Measurements from ENCODE around the gene ANGPTL8.

Gene ANGPTL8

DNA sequence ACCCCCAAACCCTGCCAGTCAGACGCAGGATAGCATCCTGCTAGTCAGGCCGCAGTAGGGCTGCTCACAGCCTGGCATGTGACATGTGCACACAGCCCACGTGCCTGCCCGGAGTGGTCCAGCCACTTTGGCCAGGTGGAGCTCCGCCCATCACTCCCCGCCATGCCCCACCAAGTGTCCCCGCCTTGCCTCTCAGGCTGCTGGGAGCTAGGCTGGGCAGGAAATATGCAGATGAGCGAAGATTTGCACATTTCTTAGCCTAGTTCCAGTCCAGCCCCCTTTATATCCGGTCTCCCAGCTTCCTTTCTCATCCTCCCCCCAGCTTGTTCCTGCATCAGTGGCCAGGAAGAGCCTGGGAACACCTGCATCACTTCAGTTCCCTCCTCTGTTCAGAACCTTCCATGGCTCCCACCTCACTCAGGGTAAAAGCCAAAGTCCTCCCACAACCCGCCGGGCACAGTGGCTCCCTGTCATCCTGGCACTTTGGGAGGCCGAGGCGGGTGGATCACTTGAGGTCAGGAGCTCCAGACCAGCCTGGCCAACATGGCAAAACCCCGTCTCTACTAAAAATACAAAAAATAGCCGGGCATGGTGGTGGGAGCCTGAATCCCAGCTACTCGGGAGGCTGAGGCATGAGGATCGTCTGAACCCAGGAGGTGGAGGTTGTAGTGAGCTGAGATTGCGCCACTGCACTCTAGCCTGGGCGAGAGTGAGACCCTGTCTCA lies 25.2 kb downstream of the ANGPTL8 start:
- DNase-seq, result no peak

GRCh38 chr19:11265177-11265784 lies 25.9 kb downstream of the ANGPTL8 start:
- no peak for DNase-seq

- DNase-seq, result no peak
Measured at GRCh38 chr19:11265785-11266236, 26.4 kb downstream of the ANGPTL8 start.

GRCh38 chr19:11267316-11268085 lies 28.1 kb downstream of the ANGPTL8 start:
- no peak for DNase-seq

DNA sequence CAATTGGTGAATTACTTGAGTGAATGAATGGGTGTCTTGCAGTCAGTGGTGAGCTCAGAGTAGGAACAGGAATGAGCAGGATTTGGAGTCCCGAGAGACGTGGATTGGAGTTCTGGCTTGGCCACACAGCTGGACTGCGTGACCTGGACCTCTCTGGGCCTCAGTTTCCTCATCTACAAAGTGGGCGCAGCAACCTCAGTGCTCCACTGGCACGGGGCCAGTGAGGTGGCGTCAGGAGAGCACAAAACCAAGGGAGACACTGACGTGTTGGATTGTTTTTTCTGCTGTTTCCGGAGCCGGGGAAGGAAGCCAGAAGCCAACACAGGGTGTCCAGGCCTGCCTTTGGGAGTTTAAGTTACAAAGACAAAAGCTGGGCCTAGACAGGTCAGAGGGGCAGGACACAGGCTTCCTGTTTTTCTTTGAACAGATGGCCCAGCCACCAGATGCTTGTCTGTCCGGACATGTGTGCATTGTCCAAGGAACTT lies 29.4 kb downstream of the ANGPTL8 start:
- DNase-seq, result no peak

DNA sequence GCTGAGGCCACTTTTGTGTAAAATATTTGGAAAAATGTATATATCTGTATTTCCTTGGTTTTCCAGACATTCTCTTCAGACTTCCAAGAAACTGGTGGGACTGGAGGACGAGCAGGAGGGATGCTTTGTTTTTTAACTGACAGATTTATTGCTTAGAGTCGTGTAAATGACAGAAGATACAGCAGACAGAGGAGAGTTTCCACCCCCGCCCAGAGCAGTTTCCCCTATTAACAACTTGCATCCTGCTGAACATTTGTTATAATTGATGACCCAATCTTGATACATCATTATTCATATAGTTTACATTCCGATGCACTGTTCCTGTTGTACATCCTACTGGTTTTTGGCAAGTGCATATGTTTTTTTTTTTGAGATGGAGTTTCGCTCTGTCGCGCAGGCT lies 30.0 kb downstream of the ANGPTL8 start:
- DNase-seq, result no peak

DNA sequence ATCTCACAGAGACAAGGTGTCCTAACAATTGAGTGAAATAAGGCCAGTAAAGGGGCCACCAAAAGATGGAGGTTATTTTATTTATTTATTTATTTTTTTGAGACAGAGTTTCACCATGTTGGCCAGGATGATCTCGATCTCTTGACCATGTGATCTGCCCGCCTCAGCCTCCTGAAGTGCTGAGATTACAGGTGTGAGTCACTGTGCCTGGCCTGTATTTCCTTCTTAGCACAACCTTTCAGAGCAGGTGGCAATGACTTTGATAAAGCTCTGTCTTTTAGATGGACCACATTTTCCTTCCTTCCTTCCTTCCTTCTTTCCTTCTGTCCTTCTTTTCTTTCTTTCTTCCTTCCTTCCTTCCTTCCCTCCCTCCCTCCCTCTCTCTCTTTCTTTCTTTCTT lies 33.9 kb downstream of the ANGPTL8 start:
- DNase-seq, result no peak

GRCh38 chr19:11273989-11274388 lies 34.6 kb downstream of the ANGPTL8 start:
- no peak for DNase-seq

- DNase-seq, result no peak
Measured at GRCh38 chr19:11274533-11275086, 35.2 kb downstream of the ANGPTL8 start.

GRCh38 chr19:11278670-11279069 lies 39.3 kb downstream of the ANGPTL8 start:
- DNase-seq, result no peak

DNA sequence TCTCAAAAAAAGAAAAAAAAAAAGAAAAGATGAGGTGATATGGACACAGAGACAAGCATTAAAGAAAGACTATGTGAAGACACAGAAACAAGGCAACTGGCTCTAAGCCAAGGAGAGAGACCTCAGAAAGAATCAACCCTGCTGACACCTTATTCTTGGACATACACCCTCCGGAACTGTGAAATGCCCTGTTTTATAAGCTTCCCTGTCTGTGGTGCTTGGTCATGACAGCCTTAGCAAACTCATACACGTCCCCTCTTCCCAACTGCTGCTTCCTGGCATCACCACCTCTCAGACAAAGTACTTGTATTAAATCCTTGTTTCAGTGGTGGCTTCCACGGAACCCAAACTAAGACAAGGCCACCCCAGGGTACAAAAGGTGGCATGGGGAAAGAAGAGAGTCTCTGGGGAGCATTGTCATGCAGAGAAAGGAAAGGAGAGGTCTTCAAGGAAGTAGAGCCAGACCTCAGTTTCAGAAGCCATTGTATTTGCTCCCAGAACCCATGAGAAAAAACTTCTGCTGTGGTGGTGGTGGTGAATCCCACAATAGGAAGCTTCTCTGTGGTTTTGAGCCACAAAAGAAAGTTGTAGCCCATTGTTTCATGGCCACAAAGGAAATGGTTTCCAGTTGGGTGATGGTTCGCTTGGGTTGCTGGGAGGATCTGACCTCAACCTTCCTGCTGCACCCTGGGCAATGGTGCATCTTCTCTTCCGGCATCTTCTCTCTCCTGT lies 40.3 kb downstream of the ANGPTL8 start:
- no peak for DNase-seq

GRCh38 chr19:11281356-11282049 lies 42.1 kb downstream of the ANGPTL8 start:
- no peak for DNase-seq

DNA sequence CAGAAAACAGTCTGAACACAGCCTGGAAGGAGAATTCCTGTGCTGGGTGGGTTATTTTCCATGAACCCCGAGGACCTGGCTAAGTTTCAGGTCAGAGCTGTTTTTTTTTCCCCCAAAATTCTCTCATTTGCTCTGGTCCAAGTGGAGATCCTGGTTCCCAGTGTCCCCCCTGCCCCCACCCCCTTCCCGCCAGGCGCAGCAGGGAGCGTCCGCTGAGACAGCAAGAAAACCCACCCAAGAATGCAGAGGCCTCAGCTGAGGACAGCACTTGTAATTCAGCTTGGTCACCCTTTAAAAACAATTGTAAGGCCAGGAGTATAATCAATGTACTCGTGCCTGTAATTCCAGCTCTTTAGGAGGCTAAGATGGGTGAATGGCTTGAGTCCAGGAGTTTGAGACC lies 45.1 kb downstream of the ANGPTL8 start:
- no peak for DNase-seq

- no peak for DNase-seq
Measured at GRCh38 chr19:11286312-11286974, 47.0 kb downstream of the ANGPTL8 start.

DNA sequence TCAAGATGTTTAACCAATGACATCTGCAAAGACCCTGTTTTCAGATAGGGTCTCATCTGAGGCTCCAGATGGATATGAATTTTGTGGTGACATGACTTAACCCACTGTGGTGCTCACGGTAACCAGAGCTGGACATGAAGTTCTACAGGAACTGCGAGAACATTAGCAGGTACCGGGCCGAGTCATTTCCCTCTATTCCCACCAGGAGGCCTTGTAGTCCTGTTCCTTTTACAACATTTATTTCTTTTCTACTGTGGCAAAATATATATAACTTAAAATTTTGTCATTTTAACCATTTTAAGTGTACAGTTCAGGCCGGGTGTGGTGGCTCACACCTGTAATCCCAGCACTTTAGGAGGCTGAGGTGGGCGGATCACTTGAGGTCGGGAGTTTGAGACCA lies 48.9 kb downstream of the ANGPTL8 start:
- no peak for DNase-seq

DNA sequence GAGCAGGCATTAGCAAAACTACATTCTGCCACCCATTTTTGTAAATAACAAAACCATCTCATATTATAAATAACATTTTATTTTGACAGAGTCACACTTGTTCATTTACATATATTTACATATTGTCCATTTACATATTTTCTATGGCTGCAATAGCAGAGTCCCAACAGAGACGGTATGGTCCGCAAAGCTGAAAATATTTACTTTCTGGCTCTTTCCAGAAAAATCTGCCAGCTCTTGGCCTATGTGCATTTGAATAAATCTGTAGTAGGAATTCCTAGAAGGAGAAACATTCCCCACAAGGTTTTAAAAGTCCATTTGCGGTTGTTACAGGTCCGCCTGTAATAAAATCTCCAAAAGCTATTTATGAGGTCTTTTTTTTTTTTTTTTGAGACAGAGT lies 50.8 kb downstream of the ANGPTL8 start:
- no peak for DNase-seq

GRCh38 chr19:11291415-11291814 lies 52.0 kb downstream of the ANGPTL8 start:
- no peak for DNase-seq

Data from DMS 273 treated with DMSO at 0.1 percent for 48 hours (cell line).